OCI-LY7 (cell line): Measurements from ENCODE around the gene DMKN. TPM values are rescaled to one million over a fixed set of nuclear protein-coding genes. Genes with fewer than 3 reads are reported as not detected.

Experiments
- BruUV-seq: library from RNA; stranded (reverse); fragments of 400-500 nt; replicated peaks from 2 replicates; lab custom pipeline; 2021; lab: Mats Ljungman, UMichigan
- CTCF ChIA-PET: fragments of 300-600 bp; sonication (Branson Sonifier 250); formaldehyde crosslinking; loops from one replicate; lab custom pipeline; 2022; ENCODE audit warnings: antibody characterized with exemption; ENCODE audit not compliant: unreplicated experiment; lab: Charles Lee
- POLR2A ChIA-PET: fragments of 300-600 bp; sonication (Branson Sonifier 250); formaldehyde crosslinking; loops from one replicate; lab custom pipeline; 2022; ENCODE audit warnings: antibody characterized with exemption; lab: Charles Lee
- DNase-seq: peaks from one replicate; pipeline ENCODE4 v3.0.0-alpha.2; 2015; ENCODE audit warnings: low spot score
- H2AFZ ChIP-seq: fragments of 200-600 bp; sonication (generic), shearing (Covaris generic); 2 replicates; pipeline ENCODE4 v1.6.1; 2014; ENCODE audit warnings: mild to moderate bottlenecking, antibody characterized with exemption, low read length, moderate library complexity
- H3K27ac ChIP-seq: fragments of 200-600 bp; sonication (generic); 2 replicates; pipeline ENCODE4 v1.5.1; 2014; ENCODE audit warnings: mixed run types, low read depth, mild to moderate bottlenecking, moderate library complexity, low read length, inconsistent platforms; ENCODE audit not compliant: poor library complexity, severe bottlenecking
- H3K36me3 ChIP-seq: fragments of 200-600 bp; sonication (generic); 2 replicates; pipeline ENCODE4 v1.6.1; 2014; ENCODE audit warnings: mild to moderate bottlenecking, antibody characterized with exemption, low read length, moderate library complexity, mixed read lengths; ENCODE audit not compliant: insufficient read depth
- H3K4me1 ChIP-seq: fragments of 200-600 bp; sonication (generic); 2 replicates; pipeline ENCODE4 v1.5.1; 2014; ENCODE audit warnings: mild to moderate bottlenecking, low read length; ENCODE audit not compliant: insufficient read depth, poor library complexity, severe bottlenecking
- H3K4me2 ChIP-seq: fragments of 200-600 bp; sonication (generic); 2 replicates; pipeline ENCODE4 v1.6.1; 2014; ENCODE audit warnings: mild to moderate bottlenecking, low read length
- H3K4me3 ChIP-seq: fragments of 200-600 bp; sonication (generic); 2 replicates; pipeline ENCODE4 v1.5.1; 2014; ENCODE audit warnings: mild to moderate bottlenecking, low read depth, low read length; ENCODE audit not compliant: poor library complexity, severe bottlenecking
- H3K79me2 ChIP-seq: fragments of 200-600 bp; sonication (generic); 2 replicates; pipeline ENCODE4 v1.6.1; 2016; ENCODE audit warnings: low read depth, mild to moderate bottlenecking, low read length, moderate library complexity, mixed read lengths; ENCODE audit not compliant: insufficient read depth
- H3K9me2 ChIP-seq: fragments of 200-600 bp; sonication (generic); 2 replicates; pipeline ENCODE4 v1.6.1; 2016; ENCODE audit warnings: mild to moderate bottlenecking, low read length, mixed read lengths; ENCODE audit not compliant: insufficient read depth
- H3K9me3 ChIP-seq: fragments of 200-600 bp; sonication (generic); 2 replicates; pipeline ENCODE4 v1.6.1; 2014; ENCODE audit warnings: mild to moderate bottlenecking, mixed run types, low read length, mixed read lengths
- H4K20me1 ChIP-seq: fragments of 200-600 bp; sonication (generic); 2 replicates; pipeline ENCODE4 v1.6.1; 2014; ENCODE audit warnings: mild to moderate bottlenecking, antibody characterized with exemption, low read length, moderate library complexity, mixed read lengths; ENCODE audit not compliant: insufficient read depth
- CTCF ChIP-seq: fragments of 200-600 bp; sonication (generic); conservative IDR thresholded peaks from 2 replicates; pipeline ENCODE4 v1.5.1; 2014; ENCODE audit warnings: mild to moderate bottlenecking, antibody characterized with exemption, low read length, moderate library complexity, mixed read lengths
- EZH2phosphoT487 ChIP-seq: fragments of 200-600 bp; sonication (generic); IDR thresholded peaks from 2 replicates; pipeline ENCODE4 v1.6.1; 2018; ENCODE audit warnings: low read depth, borderline replicate concordance, mild to moderate bottlenecking, mixed run types, antibody characterized with exemption, low read length, moderate library complexity, mixed read lengths
- intact Hi-C: fragments of 100-400 bp; cut with micrococcal nuclease; formaldehyde crosslinking; loops from one replicate; pipeline ENCODE4 v1.10.0; 2022; ENCODE audit not compliant: unreplicated experiment
- total RNA-seq, 2 experiments: library from RNA; depleted of rRNA in 1 of 2; stranded (reverse); fragments of >200 nt in 1 of 2; shearing (Covaris generic) in 1 of 2; gene quantifications; 2 replicates each; pipeline ENCODE4 v1.2.3, GENCODE V29; 2014 to 2022

Gene DMKN
- total RNA-seq, 2 experiments from 2014 or later = not detected

GRCh38 chr19:35508129-35508528 is 5.3 kb downstream of the DMKN start:
- H3K9me3 ChIP-seq = no peaks in the 10 kb centered on the region
- H3K79me2 ChIP-seq = no peaks in the 10 kb centered on the region
- H3K4me2 ChIP-seq = no peak overlapping the region
- no TSS peak for BruUV-seq
- TF ChIP-seq EZH2phosphoT487 = no peak
- TF ChIP-seq CTCF = no peak
- ChIA-PET POLR2A (interaction anchor here (0.9 kb wide), 1 partner anchor 131 kb away, joined by 3 read pairs; no protein-coding TSS in a partner anchor), CTCF (no interaction called here)
- no peak overlapping the region for H3K27ac ChIP-seq
- no peak overlapping the region for H2AFZ ChIP-seq
- H3K4me1 ChIP-seq = no peaks in the 10 kb centered on the region
- H3K36me3 ChIP-seq = no peaks in the 10 kb centered on the region
- no peaks in the 10 kb centered on the region for H4K20me1 ChIP-seq
- no peaks in the 10 kb centered on the region for H3K9me2 ChIP-seq
- no peak for DNase-seq
- no peak overlapping the region for H3K4me3 ChIP-seq
- intact Hi-C loops = no loop called here

DNA sequence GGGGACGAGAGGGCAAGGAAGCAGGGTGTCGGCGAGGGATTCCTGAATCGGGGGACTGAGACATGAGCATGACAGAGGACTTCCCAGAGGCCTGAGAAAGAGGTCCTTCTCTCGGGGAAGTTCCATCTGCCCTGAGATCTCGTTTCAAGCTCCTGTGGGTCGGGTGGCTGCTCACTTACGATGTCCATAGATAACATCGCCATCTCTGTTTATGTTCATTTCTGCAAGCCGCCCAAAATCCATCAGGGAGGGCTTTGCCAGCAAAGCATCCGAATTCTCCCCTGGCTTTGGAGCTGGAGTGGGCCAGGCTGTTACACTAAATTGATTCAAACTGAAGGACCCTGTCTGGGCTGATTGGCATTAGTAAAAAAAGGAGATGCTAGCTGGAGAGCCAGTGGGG is 5.9 kb downstream of the DMKN start:
- intact Hi-C loops = no loop called here
- CTCF ChIA-PET = no interaction called here
- no peaks in the 10 kb centered on the region for H3K9me3 ChIP-seq
- no peak for DNase-seq
- H3K79me2 ChIP-seq = no peaks in the 10 kb centered on the region
- no peaks in the 10 kb centered on the region for H4K20me1 ChIP-seq
- BruUV-seq = no TSS peak
- H3K36me3 ChIP-seq = no peaks in the 10 kb centered on the region
- no peak overlapping the region for H3K27ac ChIP-seq
- TF ChIP-seq EZH2phosphoT487 = no peak
- no peak for TF ChIP-seq CTCF
- no peaks in the 10 kb centered on the region for H3K4me1 ChIP-seq
- no peak overlapping the region for H3K4me2 ChIP-seq
- no peak overlapping the region for H2AFZ ChIP-seq
- H3K9me2 ChIP-seq = no peaks in the 10 kb centered on the region
- no peak overlapping the region for H3K4me3 ChIP-seq
- POLR2A ChIA-PET = interaction anchor here (0.9 kb wide), 1 partner anchor 130 kb away, joined by 3 read pairs; no protein-coding TSS in a partner anchor

- no peak overlapping the region for H2AFZ ChIP-seq
- CTCF ChIA-PET = no interaction called here
- no peaks in the 10 kb centered on the region for H3K36me3 ChIP-seq
- no peak for DNase-seq
- H3K9me2 ChIP-seq = no peaks in the 10 kb centered on the region
- no peak overlapping the region for H3K27ac ChIP-seq
- no peak overlapping the region for H3K4me2 ChIP-seq
- BruUV-seq = no TSS peak
- H3K79me2 ChIP-seq = no peaks in the 10 kb centered on the region
- H4K20me1 ChIP-seq = no peaks in the 10 kb centered on the region
- TF ChIP-seq EZH2phosphoT487 = no peak
- TF ChIP-seq CTCF = no peak
- POLR2A ChIA-PET = interaction anchor here (0.6 kb wide), 1 partner anchor 9 kb away, joined by 3 read pairs; no protein-coding TSS in a partner anchor
- intact Hi-C loops = no loop called here
- no peak overlapping the region for H3K4me3 ChIP-seq
- no peaks in the 10 kb centered on the region for H3K9me3 ChIP-seq
- H3K4me1 ChIP-seq = no peaks in the 10 kb centered on the region
Measured at GRCh38 chr19:35506011-35506410, 7.4 kb downstream of the DMKN start.
